Urinary bladder (tissue), 4 donors: Measurements from ENCODE around the gene HOXA1. TPM values are rescaled to one million over a fixed set of nuclear protein-coding genes. Genes with fewer than 3 reads are reported as not detected.
"Not testable (repeated sequence)": the region's sequence is repeated elsewhere in the genome, so short reads cannot be mapped to it uniquely, and the experiment has no call there.

Experiments used
- DNase-seq: peaks from one replicate; pipeline ENCODE4 v3.0.0-alpha.2; 2015; ENCODE audit errors: extremely low spot score
- H3K27ac ChIP-seq: one replicate; pipeline ENCODE4 v1.5.1; 2013; ENCODE audit warnings: low read depth, mild to moderate bottlenecking, moderate library complexity
- H3K36me3 ChIP-seq: one replicate; pipeline ENCODE4 v1.6.1; 2013; ENCODE audit warnings: mild to moderate bottlenecking, moderate library complexity; ENCODE audit not compliant: insufficient read depth
- H3K4me1 ChIP-seq: one replicate; pipeline ENCODE4 v1.6.1; 2013; ENCODE audit warnings: mild to moderate bottlenecking, moderate library complexity; ENCODE audit not compliant: insufficient read depth
- H3K4me3 ChIP-seq: one replicate; pipeline ENCODE4 v1.5.1; 2013; ENCODE audit warnings: low read depth, low read length
- WGBS: extraction: QIAGEN DNeasy Blood & Tissue Kit; methylation state at CpG from one replicate; pipeline ENCODE4 v1.1.7; 2013; 5-methylcytosine and 5-hydroxymethylcytosine counted together
- polyA plus RNA-seq: library from polyadenylated mRNA; stranded (reverse); fragments of 200-250 nt; gene quantifications from one replicate; pipeline ENCODE4 v1.2.3, GENCODE V29; 2013
- small RNA-seq: library from RNA; depleted of rRNA; stranded (forward); fragments of <200 nt; gene quantifications from one replicate; pipeline ENCODE3, GENCODE V24; 2014
- total RNA-seq: library from RNA; depleted of rRNA; stranded (reverse); fragments of >200 nt; gene quantifications from one replicate; pipeline ENCODE4 v1.2.3, GENCODE V29; 2014
- donor health status: healthy with polysubstance abuse.
- donor health status: healthy.

HOXA1 gene
- total and polyA plus RNA-seq, 2 donors, result 1.6 to 2.0 TPM

DNA sequence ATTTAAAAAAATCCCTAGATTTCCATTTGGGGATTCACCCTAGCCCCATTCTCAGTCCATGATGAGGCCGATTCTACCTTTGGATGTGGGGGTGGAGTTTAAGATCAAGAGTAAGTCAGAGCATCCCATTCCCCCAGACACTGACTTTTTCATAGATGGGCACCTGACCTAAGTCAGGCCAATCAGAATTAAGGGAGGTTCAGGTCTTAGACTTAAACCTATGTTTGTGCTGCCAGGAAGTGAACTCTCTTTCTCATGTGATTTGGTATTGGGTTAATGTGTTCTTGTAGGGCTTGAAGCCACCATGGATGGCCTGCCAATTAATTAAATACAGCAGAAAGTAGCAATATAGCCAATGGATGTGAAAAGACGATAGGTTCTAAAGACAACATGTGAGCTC is 30.1 kb downstream of the HOXA1 start:
- Histone ChIP-seq H3K4me3 (no peak overlapping the region), H3K27ac (no peak overlapping the region), H3K36me3 (no peaks in the 10 kb centered on the region), H3K4me1 (no peaks in the 10 kb centered on the region)
- no peak for DNase-seq
- WGBS, result 92% methylated on average over 2 of the region's 2 CpGs

DNA sequence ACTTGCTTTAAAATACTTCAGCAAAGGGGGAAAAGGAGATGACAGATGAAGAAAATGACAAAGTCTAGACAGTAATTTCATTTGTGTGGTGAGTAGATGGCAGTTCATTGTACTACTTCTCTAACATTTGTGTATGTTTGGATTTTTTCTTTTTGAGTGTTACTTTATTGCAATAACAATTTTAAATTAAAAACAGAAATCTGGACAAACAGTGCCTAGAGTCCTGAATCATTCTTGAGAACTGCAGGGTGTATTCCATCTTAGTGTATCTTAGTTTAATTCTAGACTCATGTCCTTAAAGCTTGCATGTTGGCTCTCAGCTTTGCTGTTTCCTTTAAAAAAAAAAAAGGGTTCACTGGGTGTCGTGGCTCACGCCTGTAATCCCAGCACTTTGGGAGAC is 31.1 kb downstream of the HOXA1 start:
- H3K4me3 ChIP-seq, result no peak overlapping the region
- H3K4me1 ChIP-seq, result no peaks in the 10 kb centered on the region
- DNase-seq, result no peak
- H3K36me3 ChIP-seq, result no peaks in the 10 kb centered on the region
- WGBS, result 83% methylated on average over 2 of the region's 2 CpGs
- H3K27ac ChIP-seq, result no peak overlapping the region

GRCh38 chr7:27064159-27064558 is 31.6 kb downstream of the HOXA1 start:
- H3K4me3 ChIP-seq, result no peak overlapping the region
- H3K27ac ChIP-seq, result no peak overlapping the region
- 33% methylated on average over 2 of the region's 2 CpGs for WGBS
- no peak for DNase-seq
- H3K36me3 ChIP-seq, result no peaks in the 10 kb centered on the region
- H3K4me1 ChIP-seq, result no peaks in the 10 kb centered on the region

DNA sequence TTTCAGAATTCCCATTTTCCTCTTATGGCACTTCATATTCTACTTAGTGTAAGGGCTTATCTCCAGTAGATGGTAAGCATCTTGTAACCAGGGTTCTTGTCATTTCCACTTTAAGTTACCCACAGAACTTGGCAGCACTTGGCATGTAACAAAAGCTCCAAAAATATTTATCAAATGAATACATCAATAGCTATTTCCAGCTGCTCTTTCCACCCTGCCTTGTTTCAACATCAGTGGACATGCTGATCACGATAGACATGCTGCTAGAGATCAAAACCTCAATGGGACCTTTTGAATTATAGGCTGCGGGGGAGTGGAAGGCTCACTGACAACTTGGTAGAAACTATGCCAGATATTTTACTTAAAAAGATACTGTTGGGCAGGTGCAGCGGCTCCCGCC is 32.9 kb downstream of the HOXA1 start:
- DNase-seq, result no peak
- H3K4me3 ChIP-seq, result no peak overlapping the region
- no peaks in the 10 kb centered on the region for H3K36me3 ChIP-seq
- WGBS, result 95% methylated on average over 4 of the region's 4 CpGs
- H3K27ac ChIP-seq, result no peak overlapping the region
- H3K4me1 ChIP-seq, result no peaks in the 10 kb centered on the region

DNA sequence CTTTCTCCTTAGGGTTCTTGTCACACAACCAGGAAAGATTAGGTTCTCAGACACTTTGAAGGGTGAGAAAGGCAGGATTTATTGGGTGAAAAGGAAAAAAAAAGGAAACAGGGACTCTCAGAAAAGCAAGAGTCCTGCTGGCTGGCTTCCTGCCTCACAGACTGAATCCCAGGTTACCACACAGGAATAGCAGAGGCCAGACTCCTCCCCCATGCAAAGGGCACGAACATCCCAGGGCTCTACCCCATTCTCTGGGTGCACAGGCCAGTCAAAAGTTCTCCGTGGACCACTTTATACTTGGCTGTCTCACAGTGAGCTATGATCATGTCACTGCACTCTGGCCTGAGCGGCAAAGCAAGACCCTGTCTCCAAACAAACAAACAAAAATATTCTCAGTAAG is 42.6 kb downstream of the HOXA1 start:
- no peaks in the 10 kb centered on the region for H3K4me1 ChIP-seq
- WGBS, result 41% methylated on average over 3 of the region's 3 CpGs
- H3K4me3 ChIP-seq, result no peak overlapping the region
- no peak overlapping the region for H3K27ac ChIP-seq
- DNase-seq, result no peak
- H3K36me3 ChIP-seq, result no peaks in the 10 kb centered on the region

GRCh38 chr7:27051451-27051850 is 44.3 kb downstream of the HOXA1 start:
- DNase-seq, result no peak
- no peaks in the 10 kb centered on the region for H3K4me1 ChIP-seq
- H3K4me3 ChIP-seq, result no peak overlapping the region
- H3K36me3 ChIP-seq, result no peaks in the 10 kb centered on the region
- WGBS, result 90% methylated on average over 4 of the region's 4 CpGs
- no peak overlapping the region for H3K27ac ChIP-seq

GRCh38 chr7:27048438-27048837 is 47.4 kb downstream of the HOXA1 start:
- Histone ChIP-seq H3K36me3 (no peaks in the 10 kb centered on the region), H3K27ac (no peak overlapping the region), H3K4me3 (no peak overlapping the region), H3K4me1 (no peaks in the 10 kb centered on the region)
- WGBS, result 91% methylated on average over 10 of the region's 10 CpGs
- no peak for DNase-seq

GRCh38 chr7:27046854-27047549 is 48.8 kb downstream of the HOXA1 start:
- Histone ChIP-seq H3K4me3 (no peak overlapping the region), H3K4me1 (no peaks in the 10 kb centered on the region), H3K27ac (no peak overlapping the region), H3K36me3 (no peaks in the 10 kb centered on the region)
- no peak for DNase-seq
- WGBS, result 82% methylated on average over 7 of the region's 7 CpGs

DNA sequence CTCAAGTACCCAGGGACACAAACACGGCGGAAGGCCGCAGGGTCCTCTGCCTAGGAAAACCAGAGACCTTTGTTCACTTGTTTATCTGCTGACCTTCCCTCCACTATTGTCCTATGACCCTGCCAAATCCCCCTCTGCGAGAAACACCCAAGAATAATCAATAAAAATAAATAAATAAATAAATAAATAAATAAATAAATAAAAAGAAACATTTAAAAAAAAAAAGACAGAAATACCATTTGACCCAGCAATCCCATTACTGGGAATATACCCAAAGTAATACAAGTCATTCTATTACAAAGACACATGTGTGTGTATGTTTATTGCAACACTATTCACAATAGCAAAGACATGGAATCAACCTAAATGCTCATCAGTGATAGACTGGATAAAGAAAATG is 49.8 kb downstream of the HOXA1 start:
- not testable (repeated sequence) for H3K27ac ChIP-seq, H3K4me1 ChIP-seq, H3K36me3 ChIP-seq, H3K4me3 ChIP-seq, DNase-seq
- WGBS, result 100% methylated on average over 1 of the region's 4 CpGs

DNA sequence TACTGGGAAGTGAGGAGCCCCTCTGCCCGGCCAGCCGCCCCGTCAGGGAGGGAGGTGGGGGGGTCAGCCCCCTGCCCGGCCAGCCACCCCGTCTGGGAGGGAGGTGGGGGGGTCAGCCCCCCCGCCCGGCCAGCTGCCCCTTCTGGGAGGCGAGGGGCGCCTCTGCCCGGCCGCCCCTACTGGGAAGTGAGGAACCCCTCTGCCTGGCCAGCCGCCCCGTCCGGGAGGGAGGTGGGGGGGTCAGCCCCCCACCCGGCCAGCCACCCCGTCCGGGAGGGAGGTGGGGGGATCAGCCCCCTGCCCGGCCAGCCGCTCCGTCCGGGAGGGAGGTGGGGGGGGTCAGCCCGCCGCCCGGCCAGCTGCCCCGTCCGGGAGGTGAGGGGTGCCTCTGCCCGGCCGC is 50.7 kb downstream of the HOXA1 start:
- H3K27ac ChIP-seq, DNase-seq, H3K4me3 ChIP-seq, H3K36me3 ChIP-seq, H3K4me1 ChIP-seq: not testable (repeated sequence)
- 98% methylated on average over 28 of the region's 28 CpGs for whole genome bisulfite sequencing

Small RNA genes lying within 50 kb of the gene (small RNA-seq; reads per million reads assigned to genes)
- not detected for gene RF01977

Other genes starting within 250 kb of the HOXA1 start
- gene SKAP2, start 231.4 kb downstream of the HOXA1 start, total RNA-seq, result 22.0 TPM
- gene SKAP2, start 231.4 kb downstream of the HOXA1 start, polyA plus RNA-seq, result 27.2 TPM
- 1.4 TPM for gene HOXA2, start 6.7 kb upstream of the HOXA1 start, total RNA-seq
- 1.3 TPM for gene HOXA2, start 6.7 kb upstream of the HOXA1 start, polyA plus RNA-seq
- 1.0 TPM for gene HOXA4, start 34.8 kb upstream of the HOXA1 start, total RNA-seq
- 6.0 TPM for gene HOXA4, start 34.8 kb upstream of the HOXA1 start, polyA plus RNA-seq
- 12.5 TPM for gene HOXA5, start 47.7 kb upstream of the HOXA1 start, total RNA-seq
- 9.9 TPM for gene HOXA5, start 47.7 kb upstream of the HOXA1 start, polyA plus RNA-seq
- 8.4 TPM for gene HOXA6, start 51.8 kb upstream of the HOXA1 start, total RNA-seq
- gene HOXA6, start 51.8 kb upstream of the HOXA1 start, polyA plus RNA-seq, result 4.4 TPM
- gene HOXA3, start 56.6 kb upstream of the HOXA1 start, total RNA-seq, result 9.0 TPM
- gene HOXA3, start 56.6 kb upstream of the HOXA1 start, polyA plus RNA-seq, result 11.4 TPM
- 3.7 TPM for gene HOXA7, start 60.7 kb upstream of the HOXA1 start, total RNA-seq
- gene HOXA7, start 60.7 kb upstream of the HOXA1 start, polyA plus RNA-seq, result 14.2 TPM
- 19.8 TPM for gene HOXA9, start 69.5 kb upstream of the HOXA1 start, total RNA-seq
- gene HOXA9, start 69.5 kb upstream of the HOXA1 start, polyA plus RNA-seq, result 20.5 TPM
- 23.2 TPM for gene HOXA10, start 78.3 kb upstream of the HOXA1 start, total RNA-seq
- 44.9 TPM for gene HOXA10, start 78.3 kb upstream of the HOXA1 start, polyA plus RNA-seq
- gene HOXA11, start 89.2 kb upstream of the HOXA1 start, total RNA-seq, result 9.3 TPM
- 39.1 TPM for gene HOXA11, start 89.2 kb upstream of the HOXA1 start, polyA plus RNA-seq
- gene HOXA13, start 104.1 kb upstream of the HOXA1 start, total RNA-seq, result 43.2 TPM
- 24.4 TPM for gene HOXA13, start 104.1 kb upstream of the HOXA1 start, polyA plus RNA-seq
- 1.1 TPM for gene EVX1, start 146.8 kb upstream of the HOXA1 start, total RNA-seq
- gene EVX1, start 146.8 kb upstream of the HOXA1 start, polyA plus RNA-seq, result 2.0 TPM